Measurements from ENCODE around the gene CREB3L2.

The CREB3L2 gene

GRCh38 chr7:137915266-137915665 is 86.6 kb downstream of the CREB3L2 start:
- no peak overlapping the region for H3K14ac ChIP-seq (ENCODE audit: low read length)
- no peak overlapping the region for H3K4ac ChIP-seq (ENCODE audit: low read depth, low read length)
- peaks cover 13 to 25% of the 10 kb centered on the region in 2 experiments for H3K4me1 ChIP-seq (ENCODE audit: control insufficient read depth in 1 of 2, insufficient read depth in 2 of 2, low read length in 2 of 2)
- H2BK12ac ChIP-seq (ENCODE audit: low read length), result no peak overlapping the region
- H2AFZ ChIP-seq (ENCODE audit: insufficient read depth, low read length, poor library complexity), result no peak overlapping the region
- H3K36me3 ChIP-seq (ENCODE audit: control insufficient read depth in 1 of 2, insufficient read depth in 2 of 2, low read length in 2 of 2), result peaks cover 23 to 38% of the 10 kb centered on the region in 2 experiments
- no peak overlapping the region for H3K4me2 ChIP-seq (ENCODE audit: low read length)
- H3K79me1 ChIP-seq (ENCODE audit: low read length), result peaks cover 7% of the 10 kb centered on the region
- no peak overlapping the region for H3K9ac ChIP-seq (ENCODE audit: low read length)
- no peak overlapping the region for H4K8ac ChIP-seq (ENCODE audit: low read depth, low read length)
- H4K12ac ChIP-seq (ENCODE audit: low read depth, low read length), result no peak overlapping the region
- no peaks in the 10 kb centered on the region for H3K27me3 ChIP-seq (ENCODE audit: insufficient read depth, low read length)
- no peak overlapping the region for H3K18ac ChIP-seq (ENCODE audit: low read length)
- no peak overlapping the region for H2BK5ac ChIP-seq (ENCODE audit: low read depth, low read length, poor library complexity)
- H2BK120ac ChIP-seq (ENCODE audit: insufficient read depth, low read length, poor library complexity), result no peak overlapping the region
- H3K4me3 ChIP-seq (ENCODE audit: low read depth, low read length), result no peak overlapping the region
- H3K27ac ChIP-seq (ENCODE audit: low read depth, low read length), result no peak overlapping the region
- no peak overlapping the region for H2AK5ac ChIP-seq (ENCODE audit: low read length)
- no CpG with 5 or more reads among the region's 3 CpGs for WGBS (ENCODE audit: extremely low coverage, insufficient coverage, insufficient read length)
- peaks cover 2% of the 10 kb centered on the region for H3K79me2 ChIP-seq (ENCODE audit: control insufficient read depth, insufficient read depth, low read length, poor library complexity)
- H3K9me3 ChIP-seq (ENCODE audit: insufficient read depth, low read depth, low read length), result no peaks in the 10 kb centered on the region
- no peak overlapping the region for H3K23ac ChIP-seq (ENCODE audit: low read length)
- DNase-seq, result no peak
- no peak overlapping the region for H4K91ac ChIP-seq (ENCODE audit: low read depth, low read length)

GRCh38 chr7:137913985-137914384 is 87.9 kb downstream of the CREB3L2 start:
- H3K14ac ChIP-seq (ENCODE audit: low read length), result no peak overlapping the region
- no peak overlapping the region for H2AK5ac ChIP-seq (ENCODE audit: low read length)
- no peak overlapping the region for H3K4me2 ChIP-seq (ENCODE audit: low read length)
- no peak overlapping the region for H3K23ac ChIP-seq (ENCODE audit: low read length)
- H4K8ac ChIP-seq (ENCODE audit: low read depth, low read length), result no peak overlapping the region
- peaks cover 7% of the 10 kb centered on the region for H3K79me1 ChIP-seq (ENCODE audit: low read length)
- no peaks in the 10 kb centered on the region for H3K27me3 ChIP-seq (ENCODE audit: insufficient read depth, low read length)
- H4K91ac ChIP-seq (ENCODE audit: low read depth, low read length), result no peak overlapping the region
- H3K9ac ChIP-seq (ENCODE audit: low read length), result no peak overlapping the region
- H3K4me3 ChIP-seq (ENCODE audit: low read depth, low read length), result no peak overlapping the region
- H2BK5ac ChIP-seq (ENCODE audit: low read depth, low read length, poor library complexity), result no peak overlapping the region
- H3K18ac ChIP-seq (ENCODE audit: low read length), result no peak overlapping the region
- no peak overlapping the region for H4K12ac ChIP-seq (ENCODE audit: low read depth, low read length)
- peaks cover 4% of the 10 kb centered on the region for H3K9me3 ChIP-seq (ENCODE audit: insufficient read depth, low read depth, low read length)
- H2BK120ac ChIP-seq (ENCODE audit: insufficient read depth, low read length, poor library complexity), result no peak overlapping the region
- no peak overlapping the region for H3K4ac ChIP-seq (ENCODE audit: low read depth, low read length)
- WGBS (ENCODE audit: extremely low coverage, insufficient coverage, insufficient read length), result no CpG with 5 or more reads among the region's 4 CpGs
- H3K36me3 ChIP-seq (ENCODE audit: control insufficient read depth in 1 of 2, insufficient read depth in 2 of 2, low read length in 2 of 2), result peaks cover 32 to 50% of the 10 kb centered on the region in 2 experiments
- H3K27ac ChIP-seq (ENCODE audit: low read depth, low read length), result no peak overlapping the region
- DNase-seq, result no peak
- no peak overlapping the region for H2BK12ac ChIP-seq (ENCODE audit: low read length)
- no peak overlapping the region for H2AFZ ChIP-seq (ENCODE audit: insufficient read depth, low read length, poor library complexity)
- peaks cover 2% of the 10 kb centered on the region for H3K79me2 ChIP-seq (ENCODE audit: control insufficient read depth, insufficient read depth, low read length, poor library complexity)
- peaks cover 8 to 25% of the 10 kb centered on the region in 2 experiments for H3K4me1 ChIP-seq (ENCODE audit: control insufficient read depth in 1 of 2, insufficient read depth in 2 of 2, low read length in 2 of 2)

DNA sequence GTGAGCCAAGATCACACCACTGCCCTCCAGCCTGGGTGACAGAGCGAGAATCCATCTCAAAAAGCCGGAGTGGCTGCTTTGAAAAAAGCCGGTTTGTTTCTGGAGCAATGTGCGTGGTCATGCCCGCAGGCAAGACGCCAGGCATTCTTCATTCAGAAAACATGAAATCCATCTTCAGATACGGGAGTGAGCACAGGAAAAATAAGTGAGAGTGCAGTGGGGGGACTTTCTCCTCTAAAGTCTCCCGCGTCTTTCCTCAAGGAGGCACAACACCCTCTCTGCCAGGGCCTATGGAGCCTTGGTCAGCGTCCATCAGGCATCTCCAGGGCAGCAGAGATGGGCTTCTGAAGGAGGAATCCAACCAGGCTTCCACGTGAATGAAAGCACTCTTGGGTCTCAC is 92.8 kb downstream of the CREB3L2 start:
- Histone ChIP-seq H3K23ac (ENCODE audit: low read length) (no peak overlapping the region), H3K4me3 (ENCODE audit: low read depth, low read length) (no peak overlapping the region), H2AFZ (ENCODE audit: insufficient read depth, low read length, poor library complexity) (no peak overlapping the region), H2BK5ac (ENCODE audit: low read depth, low read length, poor library complexity) (no peak overlapping the region), H3K9me3 (ENCODE audit: insufficient read depth, low read depth, low read length) (peaks cover 4% of the 10 kb centered on the region), H3K79me2 (ENCODE audit: control insufficient read depth, insufficient read depth, low read length, poor library complexity) (no peaks in the 10 kb centered on the region), H2BK12ac (ENCODE audit: low read length) (no peak overlapping the region), H3K36me3 (ENCODE audit: control insufficient read depth in 1 of 2, insufficient read depth in 2 of 2, low read length in 2 of 2) (peaks cover 41 to 69% of the 10 kb centered on the region in 2 experiments), H3K9ac (ENCODE audit: low read length) (no peak overlapping the region), H3K4ac (ENCODE audit: low read depth, low read length) (no peak overlapping the region), H4K8ac (ENCODE audit: low read depth, low read length) (no peak overlapping the region), H3K79me1 (ENCODE audit: low read length) (no peaks in the 10 kb centered on the region), H3K14ac (ENCODE audit: low read length) (no peak overlapping the region), H2AK5ac (ENCODE audit: low read length) (no peak overlapping the region), H3K18ac (ENCODE audit: low read length) (no peak overlapping the region), H4K12ac (ENCODE audit: low read depth, low read length) (no peak overlapping the region), H3K27me3 (ENCODE audit: insufficient read depth, low read length) (no peaks in the 10 kb centered on the region), H2BK120ac (ENCODE audit: insufficient read depth, low read length, poor library complexity) (no peak overlapping the region), H4K91ac (ENCODE audit: low read depth, low read length) (no peak overlapping the region), H3K27ac (ENCODE audit: low read depth, low read length) (no peak overlapping the region), H3K4me1 (ENCODE audit: control insufficient read depth in 1 of 2, insufficient read depth in 2 of 2, low read length in 2 of 2) (peaks cover 2 to 6% of the 10 kb centered on the region in 2 experiments), H3K4me2 (ENCODE audit: low read length) (no peak overlapping the region)
- WGBS (ENCODE audit: extremely low coverage, insufficient coverage, insufficient read length), result no CpG with 5 or more reads among the region's 11 CpGs
- peak; percentile 90 to 99 for DNase-seq

GRCh38 chr7:137908106-137908505 is 93.8 kb downstream of the CREB3L2 start:
- Histone ChIP-seq H3K4ac (ENCODE audit: low read depth, low read length) (no peak overlapping the region), H2BK5ac (ENCODE audit: low read depth, low read length, poor library complexity) (no peak overlapping the region), H2BK120ac (ENCODE audit: insufficient read depth, low read length, poor library complexity) (no peak overlapping the region), H3K4me2 (ENCODE audit: low read length) (no peak overlapping the region), H3K27ac (ENCODE audit: low read depth, low read length) (no peak overlapping the region), H4K12ac (ENCODE audit: low read depth, low read length) (no peak overlapping the region), H2BK12ac (ENCODE audit: low read length) (no peak overlapping the region), H3K79me2 (ENCODE audit: control insufficient read depth, insufficient read depth, low read length, poor library complexity) (no peaks in the 10 kb centered on the region), H3K9ac (ENCODE audit: low read length) (no peak overlapping the region), H2AK5ac (ENCODE audit: low read length) (no peak overlapping the region), H2AFZ (ENCODE audit: insufficient read depth, low read length, poor library complexity) (no peak overlapping the region), H3K79me1 (ENCODE audit: low read length) (no peaks in the 10 kb centered on the region), H3K27me3 (ENCODE audit: insufficient read depth, low read length) (no peaks in the 10 kb centered on the region), H3K9me3 (ENCODE audit: insufficient read depth, low read depth, low read length) (peaks cover 4% of the 10 kb centered on the region), H3K14ac (ENCODE audit: low read length) (no peak overlapping the region), H3K23ac (ENCODE audit: low read length) (no peak overlapping the region), H3K36me3 (ENCODE audit: control insufficient read depth in 1 of 2, insufficient read depth in 2 of 2, low read length in 2 of 2) (peaks cover 39 to 72% of the 10 kb centered on the region in 2 experiments), H4K8ac (ENCODE audit: low read depth, low read length) (no peak overlapping the region), H4K91ac (ENCODE audit: low read depth, low read length) (no peak overlapping the region), H3K4me3 (ENCODE audit: low read depth, low read length) (no peak overlapping the region), H3K18ac (ENCODE audit: low read length) (no peak overlapping the region), H3K4me1 (ENCODE audit: control insufficient read depth in 1 of 2, insufficient read depth in 2 of 2, low read length in 2 of 2) (peaks cover 2 to 6% of the 10 kb centered on the region in 2 experiments)
- no peak for DNase-seq
- WGBS (ENCODE audit: extremely low coverage, insufficient coverage, insufficient read length), result no CpG with 5 or more reads among the region's 9 CpGs
